Thyroid gland (tissue), 4 donors: ENCODE data around the gene CMTM1. TPM values are rescaled to one million over a fixed set of nuclear protein-coding genes. Genes with fewer than 3 reads are reported as not detected.

Source experiments
- DNase-seq, 2 donors: peaks; one replicate each; pipeline ENCODE4 v3.0.0-alpha.2; 2019
- H3K27ac ChIP-seq, 3 donors: fragments of 200-600 bp; sonication (generic); 1 replicate in 2 of 3; 2 replicates in 1 of 3; pipeline ENCODE4 v1.5.1; 2016 to 2019; ENCODE audit warnings: mild to moderate bottlenecking in 1 of 3, moderate library complexity in 1 of 3
- H3K27me3 ChIP-seq: fragments of 200-600 bp; sonication (generic); one replicate; pipeline ENCODE4 v1.5.1; 2019
- H3K36me3 ChIP-seq, 2 donors: fragments of 200-600 bp; sonication (generic); one replicate each; pipeline ENCODE4 v1.5.1; 2016 to 2019
- H3K4me1 ChIP-seq, 2 donors: fragments of 200-600 bp; sonication (generic); one replicate each; pipeline ENCODE4 v1.5.1; 2017 to 2019
- H3K4me3 ChIP-seq, 3 donors: fragments of 200-600 bp; sonication (generic); replicated peaks in 1 of 3; 1 replicate in 2 of 3; 2 replicates in 1 of 3; pipeline ENCODE4 v1.5.1; 2016; ENCODE audit warnings: mild to moderate bottlenecking in 1 of 3
- H3K9me3 ChIP-seq: fragments of 200-600 bp; sonication (generic); one replicate; pipeline ENCODE4 v1.5.1; 2017
- POLR2A ChIP-seq, 2 donors: fragments of 450-650 bp; IDR thresholded peaks; one replicate each; pipeline ENCODE4 v1.6.1; 2017; ENCODE audit warnings: antibody characterized with exemption in 2 of 2, mild to moderate bottlenecking in 2 of 2, moderate library complexity in 1 of 2
- WGBS, 2 donors: methylation state at CpG; one replicate each; pipeline ENCODE4 v1.1.5; 2017; 5-methylcytosine and 5-hydroxymethylcytosine counted together
- intact Hi-C: fragments of 100-400 bp; cut with DNase I; formaldehyde crosslinking; loops from one replicate; pipeline ENCODE4 v1.15.1; 2023
- total RNA-seq, 4 donors: library from RNA; depleted of rRNA; stranded (reverse); fragments of >200 nt; gene quantifications; one replicate each; pipeline ENCODE4 v1.2.3, GENCODE V29; 2016
- TF ChIP-seq, protein P1 (sequence below), 6 experiments: fragments of 200-600 bp in 3 of 6; fragments of 450-650 bp in 3 of 6; sonication (generic) in 3 of 6; IDR thresholded peaks; one replicate each; pipeline ENCODE4 v1.5.1; 2016 to 2019; ENCODE audit warnings: antibody characterized with exemption in 6 of 6, mild to moderate bottlenecking in 2 of 6, inconsistent platforms in 1 of 6, moderate library complexity in 1 of 6

The CMTM1 gene
- total RNA-seq, 4 donors from 2014 or later = 3.8 TPM; not detected in 3

GRCh38 chr16:66519482-66520373 lies 46.5 kb upstream of the CMTM1 start:
- no peaks in the 10 kb centered on the region for H3K27me3 ChIP-seq
- 84 to 87% methylated on average over 11 of the region's 11 CpGs for WGBS, 2 donors
- H3K27ac ChIP-seq = peak overlapping the region; percentile 11 to 96 (median 59)
- H3K36me3 ChIP-seq = no peaks in the 10 kb centered on the region
- no peaks in the 10 kb centered on the region for H3K9me3 ChIP-seq
- no peak overlapping the region for H3K4me3 ChIP-seq
- peaks cover 69 to 87% of the 10 kb centered on the region in 2 donors for H3K4me1 ChIP-seq
- no peak for TF ChIP-seq POLR2A (IDR thresholded peaks at IDR 0.05)
- TF ChIP-seq, protein P1, sequence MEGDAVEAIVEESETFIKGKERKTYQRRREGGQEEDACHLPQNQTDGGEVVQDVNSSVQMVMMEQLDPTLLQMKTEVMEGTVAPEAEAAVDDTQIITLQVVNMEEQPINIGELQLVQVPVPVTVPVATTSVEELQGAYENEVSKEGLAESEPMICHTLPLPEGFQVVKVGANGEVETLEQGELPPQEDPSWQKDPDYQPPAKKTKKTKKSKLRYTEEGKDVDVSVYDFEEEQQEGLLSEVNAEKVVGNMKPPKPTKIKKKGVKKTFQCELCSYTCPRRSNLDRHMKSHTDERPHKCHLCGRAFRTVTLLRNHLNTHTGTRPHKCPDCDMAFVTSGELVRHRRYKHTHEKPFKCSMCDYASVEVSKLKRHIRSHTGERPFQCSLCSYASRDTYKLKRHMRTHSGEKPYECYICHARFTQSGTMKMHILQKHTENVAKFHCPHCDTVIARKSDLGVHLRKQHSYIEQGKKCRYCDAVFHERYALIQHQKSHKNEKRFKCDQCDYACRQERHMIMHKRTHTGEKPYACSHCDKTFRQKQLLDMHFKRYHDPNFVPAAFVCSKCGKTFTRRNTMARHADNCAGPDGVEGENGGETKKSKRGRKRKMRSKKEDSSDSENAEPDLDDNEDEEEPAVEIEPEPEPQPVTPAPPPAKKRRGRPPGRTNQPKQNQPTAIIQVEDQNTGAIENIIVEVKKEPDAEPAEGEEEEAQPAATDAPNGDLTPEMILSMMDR (IDR thresholded peaks at IDR 0.05) = no peak
- intact Hi-C loops = loop anchor here (5.0 kb wide), 1 partner anchor 33 kb away; the partner anchor contains the start of genes CKLF and TK2
- no peak for DNase-seq

GRCh38 chr16:66520406-66521170 lies 45.7 kb upstream of the CMTM1 start:
- Histone ChIP-seq H3K4me3 (no peak overlapping the region), H3K27me3 (no peaks in the 10 kb centered on the region), H3K36me3 (no peaks in the 10 kb centered on the region), H3K9me3 (no peaks in the 10 kb centered on the region), H3K27ac (peak overlapping the region in 2 of 3 donors; percentile 82 to 96), H3K4me1 (peaks cover 67 to 89% of the 10 kb centered on the region in 2 donors)
- DNase-seq = no peak
- WGBS, 2 donors = 85 to 88% methylated on average over 14 of the region's 14 CpGs
- intact Hi-C loops = no loop called here
- TF ChIP-seq, protein P1 (IDR thresholded peaks at IDR 0.05) = no peak
- TF ChIP-seq POLR2A (IDR thresholded peaks at IDR 0.05) = no peak

GRCh38 chr16:66521252-66521713 lies 45.0 kb upstream of the CMTM1 start:
- Histone ChIP-seq H3K9me3 (no peaks in the 10 kb centered on the region), H3K4me1 (peaks cover 64 to 84% of the 10 kb centered on the region in 2 donors)
- WGBS, 2 donors = 86 to 88% methylated on average over 5 of the region's 5 CpGs

DNA sequence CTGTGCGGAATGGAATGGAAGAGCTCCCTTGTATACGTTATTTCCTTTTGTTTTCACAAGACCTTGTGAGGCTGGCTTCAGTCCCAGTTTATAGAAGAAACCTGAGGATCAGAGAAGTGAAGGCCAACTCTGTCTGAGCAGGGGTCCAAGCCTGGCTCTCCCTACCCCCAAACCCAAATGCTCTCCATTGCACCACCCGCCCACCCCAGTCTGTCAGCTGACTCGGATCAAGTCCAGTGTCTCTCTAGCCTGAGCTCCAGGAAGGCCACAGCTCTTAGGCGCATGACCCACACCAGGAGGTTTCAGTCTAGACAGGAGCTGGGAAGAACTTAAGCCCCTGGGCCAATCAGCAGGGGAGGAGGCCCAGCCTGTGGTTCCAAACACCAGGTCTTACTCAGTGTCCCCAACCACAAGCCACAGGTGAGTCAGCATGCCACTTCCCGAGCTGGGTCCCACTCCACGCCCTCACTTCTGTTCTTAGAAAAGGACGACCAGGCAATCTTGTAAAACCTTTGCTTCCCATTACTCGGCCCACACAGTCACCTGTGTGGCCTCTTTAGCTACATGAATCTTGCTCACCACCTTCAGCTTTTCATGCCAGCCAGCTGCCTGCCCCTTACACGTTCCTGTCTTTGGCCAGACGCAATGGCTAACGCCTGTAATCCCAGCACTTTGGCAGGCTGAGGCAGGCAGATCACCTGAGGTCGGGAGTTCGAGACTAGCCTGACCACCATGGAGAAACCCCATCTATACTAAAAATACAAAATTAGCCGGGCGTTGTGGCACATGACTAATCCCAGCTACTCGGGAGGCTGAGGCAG lies 44.1 kb upstream of the CMTM1 start:
- TF ChIP-seq POLR2A (IDR thresholded peaks at IDR 0.05) = no peak
- intact Hi-C loops = no loop called here
- peak; percentile 54 to 63 for DNase-seq
- Histone ChIP-seq H3K27me3 (no peaks in the 10 kb centered on the region), H3K36me3 (no peaks in the 10 kb centered on the region), H3K4me3 (no peak overlapping the region), H3K27ac (peak overlapping the region; percentile 20 to 96 (median 82)), H3K9me3 (no peaks in the 10 kb centered on the region), H3K4me1 (peaks cover 62 to 86% of the 10 kb centered on the region in 2 donors)
- WGBS, 2 donors = 53 to 62% methylated on average over 17 of the region's 17 CpGs

More at GRCh38 chr16:66521252-66521713, 45.0 kb upstream of the CMTM1 start:
- no peak overlapping the region for H3K4me3 ChIP-seq
- no peak for TF ChIP-seq POLR2A (IDR thresholded peaks at IDR 0.05)
- TF ChIP-seq, protein P1 (IDR thresholded peaks at IDR 0.05) = no peak
- no peak for DNase-seq
- no peaks in the 10 kb centered on the region for H3K27me3 ChIP-seq
- H3K36me3 ChIP-seq = no peaks in the 10 kb centered on the region
- intact Hi-C loops = no loop called here
- peak overlapping the region; percentile 20 to 96 (median 82) for H3K27ac ChIP-seq
